ENCODE data around the gene USP17L28. TPM values are rescaled to one million over a fixed set of nuclear protein-coding genes. Genes with fewer than 3 reads are reported as not detected.
"Not testable (repeated sequence)": the region's sequence is repeated elsewhere in the genome, so short reads cannot be mapped to it uniquely, and the experiment has no call there.

Gene USP17L28
- total and polyA plus RNA-seq, 2 of the 8 experiments (the other 6 are each of a cell fraction or from before 2014, with no cell fraction given), result not detected

GRCh38 chr4:9350866-9351265 lies 2.2 kb downstream of the USP17L28 start:
- DNase-seq (ENCODE audit: low read depth in 1 of 2, low spot score in 2 of 2), result peak in 1 of 2 experiments; percentile 45
- H3K56ac ChIP-seq (replicated peaks; ENCODE audit: insufficient read length, low read depth, low read length); H2BK120ac ChIP-seq (replicated peaks; ENCODE audit: low read depth, low read length); H4K20me1 ChIP-seq (replicated peaks in 1 of 2; ENCODE audit: control insufficient read depth in 1 of 2, insufficient read depth in 2 of 2, low read length in 2 of 2); H3K4me3 ChIP-seq (ENCODE audit: extremely low read depth in 1 of 4, insufficient read depth in 2 of 4, low read depth in 3 of 4, low read length in 4 of 4); H2BK15ac ChIP-seq (ENCODE audit: low read length); H3K9ac ChIP-seq (replicated peaks in 1 of 4; ENCODE audit: extremely low read depth in 1 of 4, low read depth in 3 of 4, low read length in 3 of 4); H3K4me1 ChIP-seq (replicated peaks in 1 of 4; ENCODE audit: control insufficient read depth in 3 of 4, insufficient read depth in 4 of 4, low read length in 3 of 4); H3K23me2 ChIP-seq (ENCODE audit: low read depth, low read length); POLR2A ChIA-PET (ENCODE audit: partially characterized antibody); H3K4me2 ChIP-seq (ENCODE audit: insufficient read depth in 1 of 2, low read depth in 2 of 2, low read length in 2 of 2); H3K4ac ChIP-seq (replicated peaks; ENCODE audit: insufficient read length, low read depth, low read length); H4K91ac ChIP-seq (replicated peaks; ENCODE audit: insufficient read length, low read length); H3K79me2 ChIP-seq (ENCODE audit: control insufficient read depth in 1 of 2, insufficient read depth in 2 of 2, low read length in 2 of 2); H3K36me3 ChIP-seq (ENCODE audit: control insufficient read depth in 2 of 4, insufficient read depth in 4 of 4, low read length in 3 of 4); FAIRE-seq; H2BK5ac ChIP-seq (ENCODE audit: low read depth, low read length); H3K18ac ChIP-seq (ENCODE audit: extremely low read depth, low read length); CTCF ChIA-PET (ENCODE audit: partially characterized antibody); H4K5ac ChIP-seq (ENCODE audit: insufficient read length, low read depth, low read length); H3K14ac ChIP-seq (ENCODE audit: insufficient read length); H2BK20ac ChIP-seq (ENCODE audit: low read length); H4K8ac ChIP-seq (ENCODE audit: extremely low read depth, insufficient read depth, low read length); H2AK5ac ChIP-seq (ENCODE audit: low read depth, low read length); H2AFZ ChIP-seq (ENCODE audit: low read length); H2BK12ac ChIP-seq (ENCODE audit: low read depth, low read length); H3K23ac ChIP-seq (ENCODE audit: insufficient read length); H3K9me3 ChIP-seq (ENCODE audit: insufficient read depth in 2 of 2, low read depth in 1 of 2, low read length in 1 of 2); H3K27ac ChIP-seq (ENCODE audit: low read depth, low read length); H3K79me1 ChIP-seq (ENCODE audit: low read depth, low read length); H3K27me3 ChIP-seq (replicated peaks in 1 of 4; ENCODE audit: control insufficient read depth in 3 of 4, extremely low read depth in 1 of 4, insufficient read depth in 3 of 4, low read length in 3 of 4): not testable (repeated sequence)
- WGBS, 2 experiments (ENCODE audit: extremely low coverage in 1 of 2, insufficient coverage in 1 of 2, insufficient read length in 1 of 2, insufficient replicate concordance in 2 of 2, low coverage in 1 of 2, low lambda C conversion rate in 2 of 2, missing lambda C conversion rate in 1 of 2), result 89% methylated on average over 14 of the region's 18 CpGs; no CpG with 5 or more reads in 1 of the 2 experiments

- H3K36me3 ChIP-seq (ENCODE audit: control insufficient read depth in 2 of 4, insufficient read depth in 4 of 4, low read length in 3 of 4); H2BK120ac ChIP-seq (replicated peaks; ENCODE audit: low read depth, low read length); H3K4me3 ChIP-seq (ENCODE audit: extremely low read depth in 1 of 4, insufficient read depth in 2 of 4, low read depth in 3 of 4, low read length in 4 of 4); POLR2A ChIA-PET (ENCODE audit: partially characterized antibody); H3K18ac ChIP-seq (ENCODE audit: extremely low read depth, low read length); H4K20me1 ChIP-seq (replicated peaks in 1 of 2; ENCODE audit: control insufficient read depth in 1 of 2, insufficient read depth in 2 of 2, low read length in 2 of 2); FAIRE-seq; H3K79me1 ChIP-seq (ENCODE audit: low read depth, low read length); H3K27ac ChIP-seq (ENCODE audit: low read depth, low read length); H3K4ac ChIP-seq (replicated peaks; ENCODE audit: insufficient read length, low read depth, low read length); H2AK5ac ChIP-seq (ENCODE audit: low read depth, low read length); H2BK5ac ChIP-seq (ENCODE audit: low read depth, low read length); H3K56ac ChIP-seq (replicated peaks; ENCODE audit: insufficient read length, low read depth, low read length); H4K8ac ChIP-seq (ENCODE audit: extremely low read depth, insufficient read depth, low read length); H2BK20ac ChIP-seq (ENCODE audit: low read length); H3K4me2 ChIP-seq (ENCODE audit: insufficient read depth in 1 of 2, low read depth in 2 of 2, low read length in 2 of 2); H2BK15ac ChIP-seq (ENCODE audit: low read length); DNase-seq (ENCODE audit: low read depth in 1 of 2, low spot score in 2 of 2); H3K23ac ChIP-seq (ENCODE audit: insufficient read length); H3K79me2 ChIP-seq (ENCODE audit: control insufficient read depth in 1 of 2, insufficient read depth in 2 of 2, low read length in 2 of 2); H4K5ac ChIP-seq (ENCODE audit: insufficient read length, low read depth, low read length); H3K14ac ChIP-seq (ENCODE audit: insufficient read length); H2AFZ ChIP-seq (ENCODE audit: low read length); H2BK12ac ChIP-seq (ENCODE audit: low read depth, low read length); CTCF ChIA-PET (ENCODE audit: partially characterized antibody); H3K27me3 ChIP-seq (replicated peaks in 1 of 4; ENCODE audit: control insufficient read depth in 3 of 4, extremely low read depth in 1 of 4, insufficient read depth in 3 of 4, low read length in 3 of 4); H3K4me1 ChIP-seq (replicated peaks in 1 of 4; ENCODE audit: control insufficient read depth in 3 of 4, insufficient read depth in 4 of 4, low read length in 3 of 4); H3K9ac ChIP-seq (replicated peaks in 1 of 4; ENCODE audit: extremely low read depth in 1 of 4, low read depth in 3 of 4, low read length in 3 of 4); H4K91ac ChIP-seq (replicated peaks; ENCODE audit: insufficient read length, low read length); H3K23me2 ChIP-seq (ENCODE audit: low read depth, low read length); H3K9me3 ChIP-seq (ENCODE audit: insufficient read depth in 2 of 2, low read depth in 1 of 2, low read length in 1 of 2): not testable (repeated sequence)
- WGBS, 2 experiments (ENCODE audit: extremely low coverage in 1 of 2, insufficient coverage in 1 of 2, insufficient read length in 1 of 2, insufficient replicate concordance in 2 of 2, low coverage in 1 of 2, low lambda C conversion rate in 2 of 2, missing lambda C conversion rate in 1 of 2), result no CpG with 5 or more reads among the region's 15 CpGs
Measured at GRCh38 chr4:9353338-9353737, 4.6 kb downstream of the USP17L28 start, which contains the start of gene USP17L29. Gene USP17L29, plus strand, starts transcription at chr4:9353638. Its CDS starts 0 bp downstream, at chr4:9353638.
